ENCODE data around the gene PROM2. TPM values are rescaled to one million over a fixed set of nuclear protein-coding genes. Genes with fewer than 3 reads are reported as not detected.

Gene PROM2
- total RNA-seq, 1 donor = under 0.01 TPM

GRCh38 chr2:95298486-95299111 is 24.4 kb downstream of the PROM2 start:
- no peak for TF ChIP-seq CTCF (IDR thresholded peaks at IDR 0.05; ENCODE audit: insufficient read depth, low read depth, low read length)
- no peak overlapping the region for H3K4me3 ChIP-seq (ENCODE audit: low read depth, low read length)
- DNase-seq (ENCODE audit: low read depth) = no peak

- no peak overlapping the region for H3K4me3 ChIP-seq (ENCODE audit: low read depth, low read length)
- TF ChIP-seq CTCF (IDR thresholded peaks at IDR 0.05; ENCODE audit: insufficient read depth, low read depth, low read length) = no peak
- no peak for DNase-seq (ENCODE audit: low read depth)
These were observed 25.7 kb downstream of the PROM2 start for GRCh38 chr2:95299961-95300360.

GRCh38 chr2:95300450-95300849 is 26.2 kb downstream of the PROM2 start:
- no peak for DNase-seq (ENCODE audit: low read depth)
- no peak overlapping the region for H3K4me3 ChIP-seq (ENCODE audit: low read depth, low read length)
- no peak for TF ChIP-seq CTCF (IDR thresholded peaks at IDR 0.05; ENCODE audit: insufficient read depth, low read depth, low read length)

GRCh38 chr2:95301186-95301585 is 26.9 kb downstream of the PROM2 start:
- no peak overlapping the region for H3K4me3 ChIP-seq (ENCODE audit: low read depth, low read length)
- TF ChIP-seq CTCF (IDR thresholded peaks at IDR 0.05; ENCODE audit: insufficient read depth, low read depth, low read length) = no peak
- no peak for DNase-seq (ENCODE audit: low read depth)

- no peak overlapping the region for H3K4me3 ChIP-seq (ENCODE audit: low read depth, low read length)
- no peak for TF ChIP-seq CTCF (IDR thresholded peaks at IDR 0.05; ENCODE audit: insufficient read depth, low read depth, low read length)
- no peak for DNase-seq (ENCODE audit: low read depth)
These were observed 27.8 kb downstream of the PROM2 start for GRCh38 chr2:95301876-95302641.

GRCh38 chr2:95303191-95303919 is 29.1 kb downstream of the PROM2 start:
- no peak overlapping the region for H3K4me3 ChIP-seq (ENCODE audit: low read depth, low read length)
- DNase-seq (ENCODE audit: low read depth) = no peak
- TF ChIP-seq CTCF (IDR thresholded peaks at IDR 0.05; ENCODE audit: insufficient read depth, low read depth, low read length) = no peak
